Endothelial cell of umbilical vein (primary cell): Measurements from ENCODE around the gene EFCAB8. TPM values are rescaled to one million over a fixed set of nuclear protein-coding genes. Genes with fewer than 3 reads are reported as not detected.

ENCODE experiments used
- Bru-seq: library from RNA; stranded (reverse); fragments of 400-500 nt; gene quantifications from one replicate; lab custom pipeline; 2021; lab: Mats Ljungman, UMichigan
- BruChase-seq, 2 experiments: library from RNA; stranded (reverse); fragments of 400-500 nt; gene quantifications; one replicate each; lab custom pipeline; 2021; lab: Mats Ljungman, UMichigan
- BruUV-seq: library from RNA; stranded (reverse); fragments of 400-500 nt; replicated peaks from 2 replicates; lab custom pipeline; 2021; lab: Mats Ljungman, UMichigan
- CTCF ChIA-PET: fragments of 300-600, 350-600 bp; sonication (Branson Sonifier 250); formaldehyde crosslinking; loops from one replicate; lab custom pipeline; 2021; ENCODE audit warnings: antibody characterized with exemption, inconsistent platforms; lab: Charles Lee
- POLR2A ChIA-PET: fragments of 300-600, 350-600 bp; sonication (Branson Sonifier 250); formaldehyde crosslinking; loops from one replicate; lab custom pipeline; 2021; ENCODE audit warnings: antibody characterized with exemption, inconsistent platforms; lab: Charles Lee
- DNase-seq: peaks from one replicate; pipeline ENCODE4 v3.0.0-alpha.2; 2011; ENCODE audit warnings: low read depth, low spot score
- FAIRE-seq: peaks from 2 replicates; lab custom pipeline; 2011; peaks lifted over from hg19 to GRCh38; lab: Jason Lieb, UNC
- H2AFZ ChIP-seq: 2 replicates; pipeline ENCODE4 v1.6.0; 2012; ENCODE audit warnings: low read depth, low read length, control low read depth, inconsistent platforms
- H3K27ac ChIP-seq: 2 replicates; pipeline ENCODE4 v1.5.1; 2011; ENCODE audit warnings: low read depth, mild to moderate bottlenecking, control low read depth, low read length, moderate library complexity; ENCODE audit not compliant: insufficient read depth
- H3K27me3 ChIP-seq, 2 experiments: 2 replicates each; pipeline versions ENCODE4 v1.6.0 to v1.6.1; 2011; ENCODE audit warnings: low read length in 2 of 2, mixed read lengths in 1 of 2; ENCODE audit not compliant: control insufficient read depth in 2 of 2, insufficient read depth in 2 of 2
- H3K36me3 ChIP-seq, 2 experiments: 2 replicates in 1 of 2; 3 replicates in 1 of 2; pipeline ENCODE4 v1.5.1; 2011; ENCODE audit warnings: low read length in 2 of 2, mild to moderate bottlenecking in 1 of 2, moderate library complexity in 1 of 2; ENCODE audit not compliant: control insufficient read depth in 2 of 2, insufficient read depth in 2 of 2; ENCODE audit errors: extremely low read depth in 1 of 2
- H3K4me1 ChIP-seq: 3 replicates; pipeline ENCODE4 v1.5.1; 2011; ENCODE audit warnings: mild to moderate bottlenecking, low read length; ENCODE audit not compliant: control insufficient read depth, insufficient read depth; ENCODE audit errors: extremely low read depth
- H3K4me2 ChIP-seq: 2 replicates; pipeline ENCODE4 v1.6.1; 2011; ENCODE audit warnings: low read length, control low read depth, mixed read lengths; ENCODE audit not compliant: insufficient read depth
- H3K4me3 ChIP-seq, 3 experiments: fragments of 200-600 bp in 1 of 3; sonication (generic), shearing (Covaris generic) in 1 of 3; replicated peaks in 1 of 3; 2 replicates each; pipeline ENCODE4 v1.5.1; 2011 to 2016; ENCODE audit warnings: control low read depth in 3 of 3, low read length in 3 of 3, mild to moderate bottlenecking in 2 of 3, inconsistent platforms in 1 of 3, low read depth in 1 of 3, moderate library complexity in 1 of 3; ENCODE audit not compliant: insufficient read depth in 1 of 3
- H3K79me2 ChIP-seq: 2 replicates; pipeline ENCODE4 v1.6.0; 2012; ENCODE audit warnings: low read length, inconsistent platforms; ENCODE audit not compliant: control insufficient read depth, insufficient read depth
- H3K9ac ChIP-seq: replicated peaks from 2 replicates; pipeline ENCODE3; 2011; ENCODE audit warnings: low read length, control low read depth; ENCODE audit not compliant: insufficient read depth; ENCODE audit errors: extremely low read depth
- H3K9me1 ChIP-seq: replicated peaks from 3 replicates; pipeline ENCODE4 v1.6.0; 2011; ENCODE audit warnings: mild to moderate bottlenecking, low read length; ENCODE audit not compliant: control insufficient read depth, insufficient read depth; ENCODE audit errors: extremely low read depth
- H3K9me3 ChIP-seq: replicated peaks from 2 replicates; pipeline ENCODE4 v1.5.1; 2012; ENCODE audit warnings: low read length, inconsistent platforms; ENCODE audit not compliant: control insufficient read depth, insufficient read depth
- H4K20me1 ChIP-seq: replicated peaks from 2 replicates; pipeline ENCODE3; 2011; ENCODE audit warnings: mild to moderate bottlenecking, low read length; ENCODE audit not compliant: control insufficient read depth, insufficient read depth; ENCODE audit errors: extremely low read depth
- EZH2 ChIP-seq: IDR thresholded peaks from 2 replicates; pipeline ENCODE4 v1.6.1; 2012; ENCODE audit warnings: borderline replicate concordance, low read depth, mild to moderate bottlenecking, moderate library complexity, low read length, inconsistent platforms; ENCODE audit not compliant: severe bottlenecking
- FOS ChIP-seq: IDR thresholded peaks from 2 replicates; pipeline ENCODE4 v1.6.1; 2011; ENCODE audit warnings: mild to moderate bottlenecking, low read length, moderate library complexity, borderline replicate concordance; ENCODE audit not compliant: insufficient read depth
- GATA2 ChIP-seq: IDR thresholded peaks from 2 replicates; pipeline ENCODE4 v1.7.0; 2011; ENCODE audit warnings: low read depth, mild to moderate bottlenecking, moderate library complexity, mixed read lengths, low read length; ENCODE audit not compliant: insufficient read length, insufficient read depth
- JUN ChIP-seq: IDR thresholded peaks from 2 replicates; pipeline ENCODE4 v1.6.1; 2011; ENCODE audit warnings: borderline replicate concordance, low read depth; ENCODE audit not compliant: insufficient read length, insufficient read depth
- MYC ChIP-seq: IDR thresholded peaks from one replicate; pipeline ENCODE4 v1.6.1; 2011; ENCODE audit warnings: mild to moderate bottlenecking, low read depth, low read length
- POLR2AphosphoS5 ChIP-seq: IDR thresholded peaks from 2 replicates; pipeline ENCODE4 v1.6.1; 2012; ENCODE audit warnings: low read depth, mild to moderate bottlenecking, control low read depth, low read length, moderate library complexity; ENCODE audit not compliant: insufficient read depth
- dilution Hi-C: fragments of 300-500 bp; cut with MboI; formaldehyde crosslinking; loops from one replicate; pipeline ENCODE4 v1.15.0; 2019; ENCODE audit warnings: low sequenced_read_pairs; ENCODE audit not compliant: extremely low pct_ligation_motif_present
- intact Hi-C: fragments of 100-400 bp; cut with micrococcal nuclease; formaldehyde crosslinking; loops from one replicate; pipeline ENCODE4 v1.10.0; 2022
- long read RNA-seq: library from polyadenylated mRNA; stranded (forward); transcript quantifications from one replicate; pipeline ENCODE4 v2.0.0, GENCODE V29; 2021
- polyA minus RNA-seq, 3 experiments: library from RNA; depleted of rRNA, polyadenylated mRNA; stranded (reverse); fragments of >200 nt; gene quantifications; 1 replicate in 1 of 3; 2 replicates in 2 of 3; pipeline ENCODE4 v1.2.3, GENCODE V29; 2011
- polyA plus RNA-seq, 4 experiments: library from polyadenylated mRNA; depleted of rRNA in 3 of 4; stranded (reverse) in 3 of 4; unstranded in 1 of 4; fragments of >200 nt; gene quantifications; 2 replicates each; pipeline versions ENCODE4 v1.2.1 to v1.2.3, GENCODE V29; 2011 to 2012; ENCODE audit warnings: missing spikeins in 1 of 4
- total RNA-seq: library from RNA; stranded (reverse); gene quantifications from 2 replicates; pipeline ENCODE4 v1.2.3, GENCODE V29; 2021
- TF ChIP-seq, protein P1 (sequence below), 2 donors: IDR thresholded peaks; 1 replicate in 1 of 2; 2 replicates in 1 of 2; pipeline ENCODE4 v1.5.1; 2011; ENCODE audit warnings: low read length in 2 of 2, mild to moderate bottlenecking in 2 of 2, moderate library complexity in 2 of 2, control low read depth in 1 of 2, inconsistent platforms in 1 of 2, low read depth in 1 of 2; ENCODE audit not compliant: insufficient read depth in 1 of 2; ENCODE audit errors: extremely low read depth in 1 of 2

The EFCAB8 gene, protein sequence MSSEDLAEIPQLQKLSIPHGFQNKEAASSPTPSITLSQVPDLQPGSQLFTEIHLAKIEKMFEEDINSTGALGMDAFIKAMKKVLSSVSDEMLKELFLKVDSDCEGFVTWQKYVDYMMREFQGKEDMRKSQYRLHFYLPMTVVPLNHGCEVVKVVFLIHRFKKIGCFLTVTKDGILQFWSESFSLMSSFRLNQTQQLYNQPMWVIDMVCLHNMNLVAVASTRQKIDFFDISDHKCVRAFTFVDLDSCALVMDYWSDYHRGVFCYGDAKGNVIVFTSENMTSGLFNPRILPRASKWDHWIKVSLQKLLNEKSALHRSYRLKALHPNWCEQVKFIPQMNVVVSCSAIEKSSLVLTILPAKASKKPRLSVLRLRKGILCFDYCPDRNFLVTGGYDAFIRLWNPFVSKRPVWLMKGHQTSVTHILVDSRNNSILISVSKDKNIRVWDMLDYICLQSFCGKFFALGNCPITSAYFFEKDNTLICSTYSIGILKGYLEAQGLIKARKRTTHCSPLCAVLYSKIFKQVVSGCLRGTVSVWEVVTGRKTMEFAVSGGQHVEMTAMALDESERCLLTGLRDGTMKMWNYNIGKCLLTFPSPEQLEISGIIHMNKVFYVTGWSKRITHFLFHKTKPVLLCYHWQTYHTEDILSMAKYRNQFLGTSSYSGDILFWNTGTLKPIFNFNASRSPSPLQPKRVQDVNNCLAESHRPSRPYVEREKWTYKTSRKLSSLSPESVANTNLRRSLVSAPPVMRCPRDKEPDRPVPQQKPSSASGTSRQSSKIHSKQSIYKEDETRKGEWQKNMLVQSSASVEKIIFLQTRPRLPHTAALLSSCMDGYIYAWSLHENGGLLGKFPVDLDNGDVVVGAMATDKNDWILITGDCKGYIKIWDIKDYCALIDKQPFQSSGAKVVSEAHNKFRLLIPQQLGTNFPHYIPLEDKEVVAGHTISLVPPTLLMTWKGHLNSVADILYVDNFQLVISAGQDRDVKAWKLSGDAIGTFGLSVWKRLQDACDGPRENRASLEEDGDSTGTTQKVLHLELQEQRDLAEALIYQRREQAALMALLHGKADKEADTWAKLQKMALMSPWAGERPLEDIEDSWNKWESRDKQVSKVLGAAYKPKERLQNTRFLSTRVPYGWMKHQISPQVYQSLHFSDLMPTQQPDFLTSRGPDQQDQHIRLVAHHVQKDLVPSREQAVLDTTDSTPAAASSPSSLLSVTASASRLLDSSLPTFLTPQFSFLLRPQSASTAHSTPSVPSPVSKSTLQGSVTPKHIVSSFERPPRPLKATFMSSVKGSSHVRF
- total RNA-seq (0.31 and 0.60 TPM in 2 replicates), polyA plus RNA-seq (0.01 and 0.08 TPM in 2 replicates), polyA minus RNA-seq (0.23 TPM in 1 of 2 replicates, not detected in the other), Bru-seq, nascent RNA (percentile 30 among the genes with signal in this experiment), BruChase-seq, experiment 1, labeled RNA remaining after a 6-hour chase (percentile 28 among the genes with signal in this experiment), BruChase-seq, experiment 2, labeled RNA remaining after a 2-hour chase (percentile 23 among the genes with signal in this experiment)
- 0.04 TPM in 1 of 2 replicates, not detected in the other for polyA plus RNA-seq (2011; cell fraction: cytosol; rRNA removed)
- 0.22 and 1.7 TPM in 2 replicates for polyA plus RNA-seq (2011; cell fraction: nucleus; rRNA removed)
- polyA plus RNA-seq (2012), result not detected in 2 replicates
- not detected for polyA minus RNA-seq (2011; cell fraction: cytosol; rRNA and poly(A)+ RNA removed)
- polyA minus RNA-seq (2011; cell fraction: nucleus; rRNA and poly(A)+ RNA removed), result 0.87 TPM in 1 of 2 replicates, not detected in the other
- long read RNA-seq, result 0 reads

GRCh38 chr20:32858701-32859372 lies at the start of gene EFCAB8:
Gene EFCAB8, plus strand, starts transcription at chr20:32858923. Its CDS starts 4,870 bp downstream, at chr20:32863793.
- ChIA-PET POLR2A (no interaction called here), CTCF (no interaction called here)
- no peak within 1 kb of the TSS for H3K4me2 ChIP-seq
- H3K9ac ChIP-seq, result no peak within 1 kb of the TSS
- no TSS peak for BruUV-seq
- H4K20me1 ChIP-seq, result no peaks in the 10 kb centered on the region
- TF ChIP-seq POLR2AphosphoS5 (no peak), GATA2 (no peak), MYC (no peak), FOS (no peak), JUN (no peak), EZH2 (no peak)
- TF ChIP-seq, protein P1, sequence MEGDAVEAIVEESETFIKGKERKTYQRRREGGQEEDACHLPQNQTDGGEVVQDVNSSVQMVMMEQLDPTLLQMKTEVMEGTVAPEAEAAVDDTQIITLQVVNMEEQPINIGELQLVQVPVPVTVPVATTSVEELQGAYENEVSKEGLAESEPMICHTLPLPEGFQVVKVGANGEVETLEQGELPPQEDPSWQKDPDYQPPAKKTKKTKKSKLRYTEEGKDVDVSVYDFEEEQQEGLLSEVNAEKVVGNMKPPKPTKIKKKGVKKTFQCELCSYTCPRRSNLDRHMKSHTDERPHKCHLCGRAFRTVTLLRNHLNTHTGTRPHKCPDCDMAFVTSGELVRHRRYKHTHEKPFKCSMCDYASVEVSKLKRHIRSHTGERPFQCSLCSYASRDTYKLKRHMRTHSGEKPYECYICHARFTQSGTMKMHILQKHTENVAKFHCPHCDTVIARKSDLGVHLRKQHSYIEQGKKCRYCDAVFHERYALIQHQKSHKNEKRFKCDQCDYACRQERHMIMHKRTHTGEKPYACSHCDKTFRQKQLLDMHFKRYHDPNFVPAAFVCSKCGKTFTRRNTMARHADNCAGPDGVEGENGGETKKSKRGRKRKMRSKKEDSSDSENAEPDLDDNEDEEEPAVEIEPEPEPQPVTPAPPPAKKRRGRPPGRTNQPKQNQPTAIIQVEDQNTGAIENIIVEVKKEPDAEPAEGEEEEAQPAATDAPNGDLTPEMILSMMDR (IDR thresholded peaks at IDR 0.05; ENCODE audit: extremely low read depth in 1 of 2, insufficient read depth in 1 of 2, low read depth in 1 of 2, low read length in 2 of 2), result no peak
- peaks cover 2 to 6% of the 10 kb centered on the region in 2 experiments for H3K36me3 ChIP-seq
- H3K27me3 ChIP-seq, result no peaks in the 10 kb centered on the region
- H3K4me1 ChIP-seq, result no peaks in the 10 kb centered on the region
- dilution Hi-C loops, result no loop called here
- no peak within 1 kb of the TSS for H3K4me3 ChIP-seq
- H2AFZ ChIP-seq, result no peak within 1 kb of the TSS
- no peak within 1 kb of the TSS for H3K27ac ChIP-seq
- H3K9me1 ChIP-seq, result no peaks in the 10 kb centered on the region
- intact Hi-C loops, result no loop called here
- H3K79me2 ChIP-seq, result no peaks in the 10 kb centered on the region
- no peak for DNase-seq
- no peak for FAIRE-seq
- H3K9me3 ChIP-seq, result no peaks in the 10 kb centered on the region
